Measurements from ENCODE around the gene PNPLA5. TPM values are rescaled to one million over a fixed set of nuclear protein-coding genes. Genes with fewer than 3 reads are reported as not detected.

PNPLA5 gene
- total RNA-seq, 1 experiment from 2014 or later: 5.3 TPM

GRCh38 chr22:43910178-43910695 is 18.4 kb upstream of the PNPLA5 start (continued):
- TF ChIP-seq ZNF532 (CRISPR knock-in tag; IDR thresholded peaks at IDR 0.05; ENCODE audit: borderline replicate concordance) (no peak), MXD4 (CRISPR knock-in tag; IDR thresholded peaks at IDR 0.05; ENCODE audit: borderline replicate concordance) (no peak), FOXJ3 (CRISPR knock-in tag; IDR thresholded peaks at IDR 0.05; ENCODE audit: borderline replicate concordance) (no peak), AFF4 (CRISPR knock-in tag; IDR thresholded peaks at IDR 0.05; ENCODE audit: borderline replicate concordance) (no peak)

- Mint-ChIP-seq H3K27me3 (ENCODE audit: low read depth) (peaks cover 26% of the 10 kb centered on the region), H3K9me3 (peaks cover 15% of the 10 kb centered on the region), H3K27ac (no peak overlapping the region), H3K36me3 (no peaks in the 10 kb centered on the region), H3K4me1 (peaks cover 11% of the 10 kb centered on the region), H3K4me3 (no peak overlapping the region)
- POLR2A ChIA-PET: no interaction called here
- ATAC-seq: no peak
- DNase-seq (ENCODE audit: low spot score): no peak
- CTCF ChIA-PET: interaction anchor here (1.4 kb wide), 1 partner anchor 36 kb away, joined by 8 read pairs; no protein-coding TSS in a partner anchor
- TF ChIP-seq, protein P1, sequence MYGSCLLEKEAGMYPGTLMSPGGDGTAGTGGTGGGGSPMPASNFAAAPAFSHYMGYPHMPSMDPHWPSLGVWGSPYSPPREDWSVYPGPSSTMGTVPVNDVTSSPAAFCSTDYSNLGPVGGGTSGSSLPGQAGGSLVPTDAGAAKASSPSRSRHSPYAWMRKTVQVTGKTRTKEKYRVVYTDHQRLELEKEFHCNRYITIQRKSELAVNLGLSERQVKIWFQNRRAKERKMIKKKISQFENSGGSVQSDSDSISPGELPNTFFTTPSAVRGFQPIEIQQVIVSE (CRISPR knock-in tag; IDR thresholded peaks at IDR 0.05; ENCODE audit: borderline replicate concordance): no peak
- TF ChIP-seq ZBTB21 (CRISPR knock-in tag; IDR thresholded peaks at IDR 0.05; ENCODE audit: borderline replicate concordance): no peak
- no peak for TF ChIP-seq GTF2I (CRISPR knock-in tag; conservative IDR thresholded peaks at IDR 0.05)
- TF ChIP-seq, protein P2, sequence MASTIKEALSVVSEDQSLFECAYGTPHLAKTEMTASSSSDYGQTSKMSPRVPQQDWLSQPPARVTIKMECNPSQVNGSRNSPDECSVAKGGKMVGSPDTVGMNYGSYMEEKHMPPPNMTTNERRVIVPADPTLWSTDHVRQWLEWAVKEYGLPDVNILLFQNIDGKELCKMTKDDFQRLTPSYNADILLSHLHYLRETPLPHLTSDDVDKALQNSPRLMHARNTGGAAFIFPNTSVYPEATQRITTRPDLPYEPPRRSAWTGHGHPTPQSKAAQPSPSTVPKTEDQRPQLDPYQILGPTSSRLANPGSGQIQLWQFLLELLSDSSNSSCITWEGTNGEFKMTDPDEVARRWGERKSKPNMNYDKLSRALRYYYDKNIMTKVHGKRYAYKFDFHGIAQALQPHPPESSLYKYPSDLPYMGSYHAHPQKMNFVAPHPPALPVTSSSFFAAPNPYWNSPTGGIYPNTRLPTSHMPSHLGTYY (CRISPR knock-in tag; IDR thresholded peaks at IDR 0.05): no peak
- TF ChIP-seq RORB (CRISPR knock-in tag; IDR thresholded peaks at IDR 0.05): no peak
- no peak for TF ChIP-seq ETV6 (CRISPR knock-in tag; IDR thresholded peaks at IDR 0.05)
- TF ChIP-seq, protein P3, sequence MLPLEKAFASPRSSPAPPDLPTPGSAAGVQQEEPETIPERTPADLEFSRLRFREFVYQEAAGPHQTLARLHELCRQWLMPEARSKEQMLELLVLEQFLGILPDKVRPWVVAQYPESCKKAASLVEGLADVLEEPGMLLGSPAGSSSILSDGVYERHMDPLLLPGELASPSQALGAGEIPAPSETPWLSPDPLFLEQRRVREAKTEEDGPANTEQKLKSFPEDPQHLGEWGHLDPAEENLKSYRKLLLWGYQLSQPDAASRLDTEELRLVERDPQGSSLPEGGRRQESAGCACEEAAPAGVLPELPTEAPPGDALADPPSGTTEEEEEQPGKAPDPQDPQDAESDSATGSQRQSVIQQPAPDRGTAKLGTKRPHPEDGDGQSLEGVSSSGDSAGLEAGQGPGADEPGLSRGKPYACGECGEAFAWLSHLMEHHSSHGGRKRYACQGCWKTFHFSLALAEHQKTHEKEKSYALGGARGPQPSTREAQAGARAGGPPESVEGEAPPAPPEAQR (CRISPR knock-in tag; IDR thresholded peaks at IDR 0.05): no peak
- TF ChIP-seq, protein P4, sequence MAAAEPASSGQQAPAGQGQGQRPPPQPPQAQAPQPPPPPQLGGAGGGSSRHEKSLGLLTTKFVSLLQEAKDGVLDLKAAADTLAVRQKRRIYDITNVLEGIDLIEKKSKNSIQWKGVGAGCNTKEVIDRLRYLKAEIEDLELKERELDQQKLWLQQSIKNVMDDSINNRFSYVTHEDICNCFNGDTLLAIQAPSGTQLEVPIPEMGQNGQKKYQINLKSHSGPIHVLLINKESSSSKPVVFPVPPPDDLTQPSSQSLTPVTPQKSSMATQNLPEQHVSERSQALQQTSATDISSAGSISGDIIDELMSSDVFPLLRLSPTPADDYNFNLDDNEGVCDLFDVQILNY (CRISPR knock-in tag; IDR thresholded peaks at IDR 0.05): no peak
- TF ChIP-seq, protein P5, sequence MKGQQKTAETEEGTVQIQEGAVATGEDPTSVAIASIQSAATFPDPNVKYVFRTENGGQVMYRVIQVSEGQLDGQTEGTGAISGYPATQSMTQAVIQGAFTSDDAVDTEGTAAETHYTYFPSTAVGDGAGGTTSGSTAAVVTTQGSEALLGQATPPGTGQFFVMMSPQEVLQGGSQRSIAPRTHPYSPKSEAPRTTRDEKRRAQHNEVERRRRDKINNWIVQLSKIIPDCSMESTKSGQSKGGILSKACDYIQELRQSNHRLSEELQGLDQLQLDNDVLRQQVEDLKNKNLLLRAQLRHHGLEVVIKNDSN (CRISPR knock-in tag; IDR thresholded peaks at IDR 0.05): no peak
- TF ChIP-seq HMGXB4 (CRISPR knock-in tag; IDR thresholded peaks at IDR 0.05): no peak
- TF ChIP-seq FOXK1 (CRISPR knock-in tag; IDR thresholded peaks at IDR 0.05): no peak
- TF ChIP-seq IRF2 (CRISPR knock-in tag; IDR thresholded peaks at IDR 0.05; ENCODE audit: borderline replicate concordance, low read depth): no peak
- TF ChIP-seq, protein P6, sequence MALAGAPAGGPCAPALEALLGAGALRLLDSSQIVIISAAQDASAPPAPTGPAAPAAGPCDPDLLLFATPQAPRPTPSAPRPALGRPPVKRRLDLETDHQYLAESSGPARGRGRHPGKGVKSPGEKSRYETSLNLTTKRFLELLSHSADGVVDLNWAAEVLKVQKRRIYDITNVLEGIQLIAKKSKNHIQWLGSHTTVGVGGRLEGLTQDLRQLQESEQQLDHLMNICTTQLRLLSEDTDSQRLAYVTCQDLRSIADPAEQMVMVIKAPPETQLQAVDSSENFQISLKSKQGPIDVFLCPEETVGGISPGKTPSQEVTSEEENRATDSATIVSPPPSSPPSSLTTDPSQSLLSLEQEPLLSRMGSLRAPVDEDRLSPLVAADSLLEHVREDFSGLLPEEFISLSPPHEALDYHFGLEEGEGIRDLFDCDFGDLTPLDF (CRISPR knock-in tag; IDR thresholded peaks at IDR 0.05): no peak
These were observed 17.9 kb upstream of the PNPLA5 start for GRCh38 chr22:43909708-43910107.
